Kidney (tissue), 14 donors: Measurements from ENCODE around the gene SMIM31. TPM values are rescaled to one million over a fixed set of nuclear protein-coding genes. Genes with fewer than 3 reads are reported as not detected.
A peak's percentile ranks its signal among the peaks of the same experiment; 100 is the strongest.

ENCODE experiments used
- DNase-seq, 5 donors: peaks; one replicate each; pipeline ENCODE4 v3.0.0-alpha.2; 2013 to 2020
- FAIRE-seq: peaks from 2 replicates; lab custom pipeline; 2012; peaks lifted over from hg19 to GRCh38; lab: Jason Lieb, UNC
- H3K27ac ChIP-seq, 2 donors: one replicate each; pipeline ENCODE4 v1.7.0; 2013; ENCODE audit warnings: low read depth in 2 of 2, low read length in 2 of 2, inconsistent platforms in 1 of 2
- H3K27me3 ChIP-seq: one replicate; pipeline ENCODE4 v1.7.1; 2013; ENCODE audit warnings: low read length, inconsistent platforms; ENCODE audit not compliant: control insufficient read depth, insufficient read depth
- H3K36me3 ChIP-seq, 3 donors: one replicate each; pipeline versions ENCODE4 v1.7.0 to v1.7.1; 2013; ENCODE audit warnings: low read length in 3 of 3, control low read depth in 1 of 3, inconsistent platforms in 1 of 3; ENCODE audit not compliant: insufficient read depth in 3 of 3, control insufficient read depth in 2 of 3
- H3K4me1 ChIP-seq, 3 donors: one replicate each; pipeline versions ENCODE4 v1.7.0 to v1.7.1; 2013; ENCODE audit warnings: low read length in 3 of 3, inconsistent platforms in 1 of 3, low read depth in 1 of 3; ENCODE audit not compliant: control insufficient read depth in 2 of 3, insufficient read depth in 2 of 3
- H3K4me3 ChIP-seq, 3 donors: one replicate each; pipeline versions ENCODE4 v1.7.0 to v1.8.1; 2013; ENCODE audit warnings: low read length in 3 of 3, control low read depth in 1 of 3, inconsistent platforms in 1 of 3
- H3K9ac ChIP-seq, 3 donors: one replicate each; pipeline versions ENCODE4 v1.7.0 to v1.7.1; 2013; ENCODE audit warnings: low read length in 3 of 3, control low read depth in 1 of 3, inconsistent platforms in 1 of 3
- H3K9me3 ChIP-seq, 3 donors: one replicate each; pipeline versions ENCODE4 v1.7.0 to v1.7.1; 2013; ENCODE audit warnings: low read length in 3 of 3, control low read depth in 1 of 3, inconsistent platforms in 1 of 3; ENCODE audit not compliant: control insufficient read depth in 2 of 3, insufficient read depth in 1 of 3
- intact Hi-C: fragments of 100-400 bp; cut with DNase I; formaldehyde crosslinking; loops from one replicate; pipeline ENCODE4 v1.11.1; 2022
- polyA plus RNA-seq: library from polyadenylated mRNA; stranded (reverse); fragments of 350-450 nt; fragmentation: Illumina TruSeq; extraction: RNeasy Lipid Tissue Mini Kit (QIAGEN cat#74804); gene quantifications from one replicate; pipeline ENCODE4 v1.2.3, GENCODE V29; 2014; ENCODE audit warnings: low read depth, low replicate concordance; ENCODE audit not compliant: insufficient read depth
- total RNA-seq: library from RNA; stranded (reverse); fragmentation: NEBNext Ultra II Directional; extraction: Animal tissue kit (Norgen Biotek cat#: 25700); gene quantifications from one replicate; pipeline ENCODE4 v1.2.1, GENCODE V29; 2021
- TF ChIP-seq, protein P1 (sequence below): IDR thresholded peaks from 3 replicates; pipeline ENCODE4 v1.5.1; 2012; ENCODE audit warnings: mild to moderate bottlenecking, moderate library complexity, borderline replicate concordance; ENCODE audit not compliant: insufficient read depth; ENCODE audit errors: extremely low read depth
- donor health status: control.
- donor health status: control.
- donor health status: control.
- donor health status: control.
- donor health status: control.
- donor health status: DM: yes; HTN: yes; CAD: no.
- donor health status: Normal renal cell carcinoma (clear cell type).

The SMIM31 gene
- total and polyA plus RNA-seq, 2 donors from 2014 or later: not detected

DNA sequence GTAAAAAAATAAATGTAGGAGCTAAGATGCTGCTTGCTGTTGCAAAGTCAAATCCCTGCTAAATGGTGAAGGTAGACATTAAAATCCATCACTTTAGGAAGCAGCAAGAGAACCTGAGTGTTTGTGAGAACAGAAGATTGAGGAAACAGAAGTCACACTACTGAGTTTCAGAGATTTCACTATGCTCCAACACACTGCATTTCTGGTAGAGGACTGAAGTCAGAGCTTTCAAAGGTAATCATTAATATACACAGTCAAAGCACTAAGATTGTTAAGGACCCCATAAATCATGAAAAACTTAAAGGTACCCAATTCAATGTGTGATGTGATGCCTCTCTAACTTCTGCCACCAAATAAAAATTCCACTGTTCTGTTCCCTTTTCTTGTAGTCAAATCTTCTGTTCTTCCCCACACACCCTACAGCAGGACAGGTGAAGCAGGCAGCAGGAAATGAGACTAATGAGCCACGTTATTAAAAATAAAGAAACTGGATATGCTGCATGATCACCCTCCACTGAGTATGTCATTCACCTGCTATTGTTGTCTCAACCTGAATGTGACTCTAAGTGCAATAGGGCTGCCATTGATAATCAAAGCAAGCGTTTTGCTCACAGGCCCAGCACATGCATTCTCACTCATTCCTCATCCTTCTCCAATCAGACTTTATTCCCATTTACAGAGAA, 94.2 kb downstream of the SMIM31 start:
- Histone ChIP-seq H3K9ac (no peak overlapping the region), H3K36me3 (no peaks in the 10 kb centered on the region), H3K27ac (no peak overlapping the region), H3K4me3 (no peak overlapping the region), H3K4me1 (no peaks in the 10 kb centered on the region), H3K9me3 (no peaks in the 10 kb centered on the region), H3K27me3 (no peaks in the 10 kb centered on the region)
- TF ChIP-seq, protein P1, sequence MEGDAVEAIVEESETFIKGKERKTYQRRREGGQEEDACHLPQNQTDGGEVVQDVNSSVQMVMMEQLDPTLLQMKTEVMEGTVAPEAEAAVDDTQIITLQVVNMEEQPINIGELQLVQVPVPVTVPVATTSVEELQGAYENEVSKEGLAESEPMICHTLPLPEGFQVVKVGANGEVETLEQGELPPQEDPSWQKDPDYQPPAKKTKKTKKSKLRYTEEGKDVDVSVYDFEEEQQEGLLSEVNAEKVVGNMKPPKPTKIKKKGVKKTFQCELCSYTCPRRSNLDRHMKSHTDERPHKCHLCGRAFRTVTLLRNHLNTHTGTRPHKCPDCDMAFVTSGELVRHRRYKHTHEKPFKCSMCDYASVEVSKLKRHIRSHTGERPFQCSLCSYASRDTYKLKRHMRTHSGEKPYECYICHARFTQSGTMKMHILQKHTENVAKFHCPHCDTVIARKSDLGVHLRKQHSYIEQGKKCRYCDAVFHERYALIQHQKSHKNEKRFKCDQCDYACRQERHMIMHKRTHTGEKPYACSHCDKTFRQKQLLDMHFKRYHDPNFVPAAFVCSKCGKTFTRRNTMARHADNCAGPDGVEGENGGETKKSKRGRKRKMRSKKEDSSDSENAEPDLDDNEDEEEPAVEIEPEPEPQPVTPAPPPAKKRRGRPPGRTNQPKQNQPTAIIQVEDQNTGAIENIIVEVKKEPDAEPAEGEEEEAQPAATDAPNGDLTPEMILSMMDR: no peak
- peak in 2 of 5 donors; percentile 16 to 20 for DNase-seq
- FAIRE-seq: no peak
- intact Hi-C loops: no loop called here

Other genes starting within 250 kb of the SMIM31 start
- gene APELA, start 123.0 kb downstream of the SMIM31 start, total RNA-seq: 0.25 TPM
- 1.2 TPM for gene APELA, start 123.0 kb downstream of the SMIM31 start, polyA plus RNA-seq
- 0.54 TPM for gene TRIM61, start 223.5 kb downstream of the SMIM31 start, total RNA-seq
- 0.30 TPM for gene TRIM61, start 223.5 kb downstream of the SMIM31 start, polyA plus RNA-seq